ENCODE data around the gene ARL15. TPM values are rescaled to one million over a fixed set of nuclear protein-coding genes. Genes with fewer than 3 reads are reported as not detected.

Gene ARL15
- total and polyA plus RNA-seq, 2 donors (not counting 1 experiment from before 2014, with no cell fraction given): 5.8 to 20.5 TPM

DNA sequence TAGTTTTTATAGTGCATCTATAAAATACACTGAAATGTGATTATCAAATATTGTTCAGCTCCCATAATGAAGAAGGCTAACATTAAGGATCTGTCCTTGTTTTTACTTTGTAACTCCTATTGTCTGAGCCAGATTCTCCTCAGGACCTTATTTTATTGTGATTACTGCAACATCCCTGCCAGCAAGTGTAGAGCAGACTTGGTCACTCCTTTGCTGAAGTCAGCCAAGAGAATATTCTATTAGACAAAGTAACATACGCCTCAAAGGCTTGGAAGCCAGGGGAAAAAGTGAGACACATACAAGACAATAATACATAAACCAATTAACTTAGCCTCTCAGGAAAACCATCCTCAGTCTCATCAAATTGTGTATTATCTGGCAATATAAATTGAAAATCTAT lies 269.6 kb downstream of the ARL15 start:
- no peaks in the 10 kb centered on the region for H4K20me1 ChIP-seq (ENCODE audit: control insufficient read depth, insufficient read depth, low read length, poor library complexity, severe bottlenecking)
- no peak overlapping the region for H3K4me2 ChIP-seq (replicated peaks; ENCODE audit: low read depth, low read length, poor library complexity, severe bottlenecking)
- no peak overlapping the region for H3K4me3 Mint-ChIP-seq
- intact Hi-C loops (cut with micrococcal nuclease): no loop called here
- TF ChIP-seq EZH2 (IDR thresholded peaks at IDR 0.05; ENCODE audit: borderline replicate concordance, insufficient read depth, low read depth, low read length, poor library complexity, severe bottlenecking): no peak
- TF ChIP-seq, protein P1, sequence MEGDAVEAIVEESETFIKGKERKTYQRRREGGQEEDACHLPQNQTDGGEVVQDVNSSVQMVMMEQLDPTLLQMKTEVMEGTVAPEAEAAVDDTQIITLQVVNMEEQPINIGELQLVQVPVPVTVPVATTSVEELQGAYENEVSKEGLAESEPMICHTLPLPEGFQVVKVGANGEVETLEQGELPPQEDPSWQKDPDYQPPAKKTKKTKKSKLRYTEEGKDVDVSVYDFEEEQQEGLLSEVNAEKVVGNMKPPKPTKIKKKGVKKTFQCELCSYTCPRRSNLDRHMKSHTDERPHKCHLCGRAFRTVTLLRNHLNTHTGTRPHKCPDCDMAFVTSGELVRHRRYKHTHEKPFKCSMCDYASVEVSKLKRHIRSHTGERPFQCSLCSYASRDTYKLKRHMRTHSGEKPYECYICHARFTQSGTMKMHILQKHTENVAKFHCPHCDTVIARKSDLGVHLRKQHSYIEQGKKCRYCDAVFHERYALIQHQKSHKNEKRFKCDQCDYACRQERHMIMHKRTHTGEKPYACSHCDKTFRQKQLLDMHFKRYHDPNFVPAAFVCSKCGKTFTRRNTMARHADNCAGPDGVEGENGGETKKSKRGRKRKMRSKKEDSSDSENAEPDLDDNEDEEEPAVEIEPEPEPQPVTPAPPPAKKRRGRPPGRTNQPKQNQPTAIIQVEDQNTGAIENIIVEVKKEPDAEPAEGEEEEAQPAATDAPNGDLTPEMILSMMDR (IDR thresholded peaks at IDR 0.05): no peak
- H3K4me3 ChIP-seq (ENCODE audit: control extremely low read depth in 1 of 5, extremely low read depth in 1 of 5, insufficient read depth in 1 of 5, low read depth in 2 of 5, low read length in 4 of 5): no peak overlapping the region
- DNase-seq (no peak), ATAC-seq (ENCODE audit: low read depth) (no peak)
- no peak overlapping the region for H3K27ac ChIP-seq (ENCODE audit: low read length in 2 of 2)
- no peaks in the 10 kb centered on the region for H3K9me3 Mint-ChIP-seq (ENCODE audit: insufficient read depth)
- no peaks in the 10 kb centered on the region for H3K36me3 ChIP-seq (replicated peaks in 1 of 2; ENCODE audit: control extremely low read depth in 1 of 2, control insufficient read depth in 1 of 2, extremely low read depth in 1 of 2, insufficient read depth in 2 of 2, low read length in 1 of 2)
- no peaks in the 10 kb centered on the region for H3K27me3 Mint-ChIP-seq
- no peaks in the 10 kb centered on the region for H3K4me1 Mint-ChIP-seq
- no peak overlapping the region for H3K9ac ChIP-seq (ENCODE audit: low read length)
- H2AFZ ChIP-seq (ENCODE audit: insufficient read depth, low read depth, low read length, poor library complexity, severe bottlenecking): no peak overlapping the region
- H3K27me3 ChIP-seq (replicated peaks in 1 of 4; ENCODE audit: control extremely low read depth in 1 of 4, control insufficient read depth in 3 of 4, insufficient read depth in 4 of 4, low read length in 3 of 4): no peaks in the 10 kb centered on the region
- H3K79me2 ChIP-seq (ENCODE audit: control insufficient read depth, insufficient read depth, low read length): no peaks in the 10 kb centered on the region
- no peaks in the 10 kb centered on the region for H3K9me3 ChIP-seq (ENCODE audit: control extremely low read depth in 1 of 3, control insufficient read depth in 2 of 3, insufficient read depth in 1 of 3, low read length in 2 of 3)
- no peak overlapping the region for H3K27ac Mint-ChIP-seq
- WGBS (ENCODE audit: insufficient coverage): no CpG with 5 or more reads among the region's 1 CpG
- POLR2A ChIA-PET: no interaction called here
- H3K4me1 ChIP-seq (ENCODE audit: control insufficient read depth in 2 of 2, insufficient read depth in 2 of 2, low read length in 2 of 2): no peaks in the 10 kb centered on the region
- CTCF ChIA-PET: no interaction called here

DNA sequence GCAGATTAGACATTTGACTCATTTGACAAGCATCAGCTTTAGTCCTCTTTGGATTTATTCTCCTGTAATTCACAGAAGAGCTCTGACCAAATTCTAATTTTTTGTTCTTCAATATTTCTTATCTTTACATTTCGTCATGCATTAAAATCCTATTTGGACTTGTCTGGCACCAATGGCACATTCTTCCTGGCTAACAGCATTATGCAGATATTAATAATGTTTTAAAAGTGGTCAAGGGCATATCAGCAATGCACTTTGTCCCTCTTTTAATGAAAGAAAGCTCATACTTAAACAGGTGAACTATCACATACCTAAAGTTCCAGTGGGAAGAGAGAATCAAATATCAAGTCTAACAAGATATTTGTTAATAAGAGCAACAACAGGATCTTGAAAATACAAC lies 270.4 kb downstream of the ARL15 start:
- H2AFZ ChIP-seq (ENCODE audit: insufficient read depth, low read depth, low read length, poor library complexity, severe bottlenecking): no peak overlapping the region
- TF ChIP-seq EZH2 (IDR thresholded peaks at IDR 0.05; ENCODE audit: borderline replicate concordance, insufficient read depth, low read depth, low read length, poor library complexity, severe bottlenecking): no peak
- TF ChIP-seq, protein P1 (IDR thresholded peaks at IDR 0.05): no peak
- no peak overlapping the region for H3K4me3 Mint-ChIP-seq
- no peaks in the 10 kb centered on the region for H3K27me3 Mint-ChIP-seq
- H3K9me3 ChIP-seq (ENCODE audit: control extremely low read depth in 1 of 3, control insufficient read depth in 2 of 3, insufficient read depth in 1 of 3, low read length in 2 of 3): no peaks in the 10 kb centered on the region
- POLR2A ChIA-PET: no interaction called here
- no peaks in the 10 kb centered on the region for H3K9me3 Mint-ChIP-seq (ENCODE audit: insufficient read depth)
- H3K36me3 ChIP-seq (replicated peaks in 1 of 2; ENCODE audit: control extremely low read depth in 1 of 2, control insufficient read depth in 1 of 2, extremely low read depth in 1 of 2, insufficient read depth in 2 of 2, low read length in 1 of 2): no peaks in the 10 kb centered on the region
- H3K27ac Mint-ChIP-seq: no peak overlapping the region
- CTCF ChIA-PET: no interaction called here
- intact Hi-C loops (cut with micrococcal nuclease): no loop called here
- H3K9ac ChIP-seq (ENCODE audit: low read length): no peak overlapping the region
- H4K20me1 ChIP-seq (ENCODE audit: control insufficient read depth, insufficient read depth, low read length, poor library complexity, severe bottlenecking): no peaks in the 10 kb centered on the region
- WGBS (ENCODE audit: insufficient coverage): no CpG with 5 or more reads among the region's 1 CpG
- H3K27ac ChIP-seq (ENCODE audit: low read length in 2 of 2): no peak overlapping the region
- H3K4me3 ChIP-seq (ENCODE audit: control extremely low read depth in 1 of 5, extremely low read depth in 1 of 5, insufficient read depth in 1 of 5, low read depth in 2 of 5, low read length in 4 of 5): no peak overlapping the region
- no peaks in the 10 kb centered on the region for H3K27me3 ChIP-seq (replicated peaks in 1 of 4; ENCODE audit: control extremely low read depth in 1 of 4, control insufficient read depth in 3 of 4, insufficient read depth in 4 of 4, low read length in 3 of 4)
- no peaks in the 10 kb centered on the region for H3K4me1 Mint-ChIP-seq
- no peaks in the 10 kb centered on the region for H3K79me2 ChIP-seq (ENCODE audit: control insufficient read depth, insufficient read depth, low read length)
- H3K4me2 ChIP-seq (replicated peaks; ENCODE audit: low read depth, low read length, poor library complexity, severe bottlenecking): no peak overlapping the region
- DNase-seq (no peak), ATAC-seq (ENCODE audit: low read depth) (no peak)
- H3K4me1 ChIP-seq (ENCODE audit: control insufficient read depth in 2 of 2, insufficient read depth in 2 of 2, low read length in 2 of 2): no peaks in the 10 kb centered on the region

Measured in B cell (primary cell).